ENCODE measurements around the gene SLC41A3. TPM values are rescaled to one million over a fixed set of nuclear protein-coding genes. Genes with fewer than 3 reads are reported as not detected.
"Not testable (repeated sequence)": the region's sequence is repeated elsewhere in the genome, so short reads cannot be mapped to it uniquely, and the experiment has no call there.

SLC41A3 gene
- total RNA-seq, 4 donors from 2014 or later = 32.3 to 51.3 (median 44.0) TPM

GRCh38 chr3:125971997-125972944 is 111.7 kb downstream of the SLC41A3 start:
- TF ChIP-seq CTCF (IDR thresholded peaks at IDR 0.05) = peak; percentile 54 to 80
- DNase-seq (ENCODE audit: low spot score in 2 of 2) = peak in 1 of 2 donors; percentile 64
- not testable (repeated sequence) for H3K27ac ChIP-seq, H3K36me3 ChIP-seq, H3K9me3 ChIP-seq
- Histone ChIP-seq H3K27me3 (peaks cover 25% of the 10 kb centered on the region), H3K4me3 (peak overlapping the region; percentile 33), H3K4me1 (peaks cover 10% of the 10 kb centered on the region)
- 9% methylated on average over 29 of the region's 31 CpGs for WGBS

DNA sequence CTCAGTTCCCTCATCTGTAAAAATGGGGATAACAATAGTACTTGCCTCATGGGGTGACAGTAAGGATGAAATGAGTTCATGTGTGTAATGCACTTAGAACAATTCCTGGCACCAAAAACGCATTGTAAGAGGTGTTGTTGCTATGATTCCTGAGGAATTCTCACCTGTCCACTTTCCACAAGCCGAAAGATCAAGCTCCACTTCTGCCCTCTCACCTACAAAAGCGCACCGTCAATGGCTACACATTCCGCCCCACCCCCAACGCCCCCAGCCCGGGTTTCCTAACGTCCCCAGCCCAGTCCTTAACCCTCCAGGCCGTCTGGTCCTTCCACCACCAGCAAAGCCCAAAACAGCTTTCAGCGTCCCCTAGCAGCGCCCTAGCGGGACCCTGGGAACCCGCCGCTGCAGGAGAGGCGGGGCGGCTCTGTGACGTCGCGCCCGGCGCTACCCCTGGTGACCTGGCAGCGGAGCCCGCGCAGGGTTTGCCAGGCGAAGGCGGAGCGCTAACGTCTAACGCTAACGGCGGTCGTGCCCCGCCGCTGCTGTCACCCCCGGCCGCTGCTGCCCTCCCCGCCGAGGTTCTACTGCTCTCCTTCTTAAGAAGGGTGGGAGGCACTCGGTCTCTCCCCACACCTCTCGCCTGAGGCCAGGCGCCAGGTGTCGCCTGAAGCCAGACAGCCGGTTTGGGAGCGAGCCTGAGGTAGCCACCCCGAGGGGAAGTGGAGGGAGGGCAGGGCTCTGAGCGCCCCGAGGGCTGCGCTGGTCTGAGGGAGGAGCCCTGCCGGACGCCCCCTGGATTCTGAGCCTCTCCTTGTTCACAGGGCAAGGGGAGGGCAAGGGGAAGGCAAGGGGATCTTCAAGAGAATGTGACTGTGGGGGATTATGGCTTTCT is 115.0 kb downstream of the SLC41A3 start, which contains the start of gene ROPN1B:
Gene ROPN1B, plus strand, starts transcription at position 478 of the 892 bp plus-strand sequence. CDS start 2,877 bp downstream, outside the sequence.
- not testable (repeated sequence) for H3K9me3 ChIP-seq; DNase-seq (ENCODE audit: low spot score in 2 of 2); H3K36me3 ChIP-seq; H3K27ac ChIP-seq
- WGBS = no CpG with 5 or more reads among the region's 50 CpGs
- peaks cover 10% of the 10 kb centered on the region for H3K4me1 ChIP-seq
- peaks cover 30% of the 10 kb centered on the region for H3K27me3 ChIP-seq
- H3K4me3 ChIP-seq = peak within 1 kb of the TSS; percentile 14

GRCh38 chr3:125968121-125968520 is 115.8 kb downstream of the SLC41A3 start:
- Histone ChIP-seq H3K27me3 (peaks cover 30% of the 10 kb centered on the region), H3K4me1 (peaks cover 10% of the 10 kb centered on the region)
- H3K27ac ChIP-seq; DNase-seq (ENCODE audit: low spot score in 2 of 2); H3K4me3 ChIP-seq; H3K36me3 ChIP-seq; H3K9me3 ChIP-seq: not testable (repeated sequence)
- WGBS = 85% methylated on average over 2 of the region's 2 CpGs

- TF ChIP-seq CTCF (IDR thresholded peaks at IDR 0.05) (no peak), EP300 (IDR thresholded peaks at IDR 0.05) (no peak), POLR2AphosphoS5 (IDR thresholded peaks at IDR 0.05) (no peak), POLR2A (IDR thresholded peaks at IDR 0.05) (no peak)
- H3K4me1 ChIP-seq = peaks cover 5% of the 10 kb centered on the region
- H3K27ac ChIP-seq = no peak overlapping the region
- no peak overlapping the region for H3K4me3 ChIP-seq
- H3K27me3 ChIP-seq = peaks cover 30% of the 10 kb centered on the region
- no peak for DNase-seq (ENCODE audit: low spot score in 2 of 2)
- no peaks in the 10 kb centered on the region for H3K36me3 ChIP-seq
- H3K9me3 ChIP-seq = no peaks in the 10 kb centered on the region
These were observed 116.8 kb downstream of the SLC41A3 start for GRCh38 chr3:125967156-125967555.

DNA sequence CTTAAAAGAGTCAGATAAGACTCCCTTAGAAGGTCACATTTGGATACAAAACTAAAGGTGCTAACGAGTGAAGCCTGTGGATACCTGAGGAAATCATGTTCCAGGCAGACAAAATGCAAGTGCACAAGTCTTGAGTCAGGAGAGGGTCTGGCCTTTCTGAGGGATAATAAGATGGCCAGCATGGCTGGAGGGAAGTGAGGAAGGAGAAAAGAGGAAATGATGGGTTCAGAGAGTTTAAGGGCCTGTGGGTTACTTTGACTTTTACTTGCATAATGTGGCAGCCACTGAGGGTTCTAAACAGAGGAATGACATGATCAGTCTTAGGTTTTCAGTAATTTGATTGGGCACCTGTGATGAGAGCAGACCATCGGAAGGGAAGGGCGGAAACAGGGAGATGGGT is 118.4 kb downstream of the SLC41A3 start:
- H3K9me3 ChIP-seq = no peaks in the 10 kb centered on the region
- no peaks in the 10 kb centered on the region for H3K36me3 ChIP-seq
- TF ChIP-seq POLR2A (IDR thresholded peaks at IDR 0.05) = no peak
- no peak for TF ChIP-seq POLR2AphosphoS5 (IDR thresholded peaks at IDR 0.05)
- TF ChIP-seq CTCF (IDR thresholded peaks at IDR 0.05) = no peak
- no peak for TF ChIP-seq EP300 (IDR thresholded peaks at IDR 0.05)
- no peak overlapping the region for H3K4me3 ChIP-seq
- H3K27me3 ChIP-seq = peaks cover 23% of the 10 kb centered on the region
- H3K4me1 ChIP-seq = no peaks in the 10 kb centered on the region
- no peak for DNase-seq (ENCODE audit: low spot score in 2 of 2)
- H3K27ac ChIP-seq = no peak overlapping the region
- WGBS = 94% methylated on average over 3 of the region's 3 CpGs

GRCh38 chr3:125963834-125964233 is 120.1 kb downstream of the SLC41A3 start:
- H3K36me3 ChIP-seq; H3K27ac ChIP-seq; H3K4me3 ChIP-seq; H3K9me3 ChIP-seq; H3K4me1 ChIP-seq; DNase-seq (ENCODE audit: low spot score in 2 of 2): not testable (repeated sequence)
- H3K27me3 ChIP-seq = peaks cover 33% of the 10 kb centered on the region
- 65% methylated on average over 1 of the region's 1 CpG for WGBS

Measured in suprapubic skin (tissue), 4 donors.